Epithelial cell of proximal tubule (primary cell): ENCODE measurements around the gene CCL17. TPM values are rescaled to one million over a fixed set of nuclear protein-coding genes. Genes with fewer than 3 reads are reported as not detected.
"Not testable (repeated sequence)": the region's sequence is repeated elsewhere in the genome, so short reads cannot be mapped to it uniquely, and the experiment has no call there.

Experiments
- DNase-seq: peaks from one replicate; pipeline ENCODE4 v3.0.0-alpha.2; 2011; ENCODE audit warnings: low read depth
- H3K4me3 ChIP-seq: 2 replicates; pipeline ENCODE4 v1.5.1; 2011; ENCODE audit warnings: low read depth, mild to moderate bottlenecking, low read length
- total RNA-seq: library from RNA; depleted of rRNA; stranded (reverse); fragments of >200 nt; gene quantifications from 2 replicates; pipeline ENCODE4 v1.2.3, GENCODE V29; 2015
- TF ChIP-seq, protein P1 (sequence below): conservative IDR thresholded peaks from 2 replicates; pipeline ENCODE4 v1.5.1; 2012; ENCODE audit warnings: low read depth, mild to moderate bottlenecking, low read length

CCL17 gene
- total RNA-seq, 1 donor from 2014 or later, result not detected

DNA sequence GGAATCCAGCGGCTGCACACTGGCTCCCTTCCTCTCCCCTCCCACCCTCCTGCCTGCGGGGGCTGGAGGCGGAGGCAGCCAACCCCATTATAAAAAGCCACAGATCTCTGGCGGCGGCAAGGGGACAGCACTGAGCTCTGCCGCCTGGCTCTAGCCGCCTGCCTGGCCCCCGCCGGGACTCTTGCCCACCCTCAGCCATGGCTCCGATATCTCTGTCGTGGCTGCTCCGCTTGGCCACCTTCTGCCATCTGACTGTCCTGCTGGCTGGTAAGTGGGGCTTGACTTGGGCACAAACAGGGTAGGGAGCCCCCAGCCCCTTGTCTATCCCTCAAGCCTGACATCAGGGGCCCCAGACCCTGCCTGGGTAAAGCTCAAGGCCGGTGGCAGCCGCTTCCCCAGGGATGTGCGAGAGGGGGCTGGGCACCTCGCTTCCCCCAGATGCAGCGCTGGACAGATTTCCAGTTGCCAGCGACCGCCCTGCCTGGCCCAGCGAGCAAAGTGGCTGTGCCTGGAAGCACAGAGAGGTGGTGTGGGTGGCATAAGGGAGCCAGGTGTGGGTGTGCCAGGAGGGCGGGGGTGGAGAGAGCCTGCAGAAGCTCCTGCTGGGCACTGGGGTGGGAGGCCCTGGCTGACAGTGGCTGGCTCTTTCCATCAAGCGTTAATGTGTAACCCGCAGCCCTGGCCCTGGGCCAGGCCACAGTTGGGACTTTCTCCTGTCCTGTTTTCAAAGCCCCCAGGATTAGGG lies 32.0 kb upstream of the CCL17 start, which contains the start of gene CX3CL1:
TSS of gene CX3CL1 (plus strand) at position 119 of the 745 bp plus-strand sequence. CDS start at position 198, 79 bp downstream.
- TF ChIP-seq, protein P1, sequence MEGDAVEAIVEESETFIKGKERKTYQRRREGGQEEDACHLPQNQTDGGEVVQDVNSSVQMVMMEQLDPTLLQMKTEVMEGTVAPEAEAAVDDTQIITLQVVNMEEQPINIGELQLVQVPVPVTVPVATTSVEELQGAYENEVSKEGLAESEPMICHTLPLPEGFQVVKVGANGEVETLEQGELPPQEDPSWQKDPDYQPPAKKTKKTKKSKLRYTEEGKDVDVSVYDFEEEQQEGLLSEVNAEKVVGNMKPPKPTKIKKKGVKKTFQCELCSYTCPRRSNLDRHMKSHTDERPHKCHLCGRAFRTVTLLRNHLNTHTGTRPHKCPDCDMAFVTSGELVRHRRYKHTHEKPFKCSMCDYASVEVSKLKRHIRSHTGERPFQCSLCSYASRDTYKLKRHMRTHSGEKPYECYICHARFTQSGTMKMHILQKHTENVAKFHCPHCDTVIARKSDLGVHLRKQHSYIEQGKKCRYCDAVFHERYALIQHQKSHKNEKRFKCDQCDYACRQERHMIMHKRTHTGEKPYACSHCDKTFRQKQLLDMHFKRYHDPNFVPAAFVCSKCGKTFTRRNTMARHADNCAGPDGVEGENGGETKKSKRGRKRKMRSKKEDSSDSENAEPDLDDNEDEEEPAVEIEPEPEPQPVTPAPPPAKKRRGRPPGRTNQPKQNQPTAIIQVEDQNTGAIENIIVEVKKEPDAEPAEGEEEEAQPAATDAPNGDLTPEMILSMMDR, result peak; percentile 28
- peak within 1 kb of the TSS; percentile 62 for H3K4me3 ChIP-seq
- no peak for DNase-seq

GRCh38 chr16:57373117-57373947 lies 31.2 kb upstream of the CCL17 start:
- peak overlapping the region; percentile 62 for H3K4me3 ChIP-seq
- DNase-seq, result no peak
- TF ChIP-seq, protein P1, result no peak

GRCh38 chr16:57374067-57374534 lies 30.5 kb upstream of the CCL17 start:
- peak overlapping the region; percentile 62 for H3K4me3 ChIP-seq

DNA sequence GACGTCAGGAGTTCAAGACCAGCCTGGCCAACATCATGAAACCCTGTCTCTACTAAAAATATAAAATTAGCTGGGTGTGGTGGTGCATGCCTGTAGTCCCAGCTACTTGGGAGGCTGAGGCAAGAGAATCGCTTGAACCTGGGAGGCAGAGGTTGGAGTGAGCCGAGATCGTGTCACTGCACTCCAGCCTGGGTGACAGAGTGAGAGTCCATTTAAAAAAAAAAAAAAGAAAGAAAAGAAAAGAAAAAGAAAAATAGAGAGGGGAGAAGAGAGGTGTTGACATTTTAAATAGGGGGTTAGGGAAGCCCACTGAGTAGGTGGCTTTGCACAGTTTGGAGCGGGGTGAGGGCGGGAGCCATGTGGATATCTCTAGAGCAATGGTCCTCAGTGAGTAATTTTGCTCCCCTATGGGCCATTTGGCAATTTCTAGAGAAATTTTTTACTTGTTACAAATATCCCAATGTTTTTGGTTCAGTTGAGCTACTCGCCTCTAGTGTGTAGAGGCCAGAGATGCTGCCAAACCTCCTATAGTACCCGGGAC lies 29.6 kb upstream of the CCL17 start:
- not testable (repeated sequence) for H3K4me3 ChIP-seq, DNase-seq

More at GRCh38 chr16:57374067-57374534, 30.5 kb upstream of the CCL17 start:
- TF ChIP-seq, protein P1, result no peak
- no peak for DNase-seq

- no peak overlapping the region for H3K4me3 ChIP-seq
- DNase-seq, result no peak
- TF ChIP-seq, protein P1, result no peak
Observed at GRCh38 chr16:57376313-57376818, 28.2 kb upstream of the CCL17 start.

- no peak overlapping the region for H3K4me3 ChIP-seq
- TF ChIP-seq, protein P1, result no peak
- no peak for DNase-seq
Observed at GRCh38 chr16:57377080-57377841, 27.3 kb upstream of the CCL17 start.
